GM12874 (cell line): ENCODE results near the gene YWHAE.

ENCODE experiments used
- TF ChIP-seq, protein P1 (sequence below): IDR thresholded peaks from 2 replicates; pipeline ENCODE4 v1.5.1; 2011; ENCODE audit warnings: low read depth, mild to moderate bottlenecking, control low read depth, low read length, moderate library complexity; ENCODE audit not compliant: insufficient read depth

Gene YWHAE

DNA sequence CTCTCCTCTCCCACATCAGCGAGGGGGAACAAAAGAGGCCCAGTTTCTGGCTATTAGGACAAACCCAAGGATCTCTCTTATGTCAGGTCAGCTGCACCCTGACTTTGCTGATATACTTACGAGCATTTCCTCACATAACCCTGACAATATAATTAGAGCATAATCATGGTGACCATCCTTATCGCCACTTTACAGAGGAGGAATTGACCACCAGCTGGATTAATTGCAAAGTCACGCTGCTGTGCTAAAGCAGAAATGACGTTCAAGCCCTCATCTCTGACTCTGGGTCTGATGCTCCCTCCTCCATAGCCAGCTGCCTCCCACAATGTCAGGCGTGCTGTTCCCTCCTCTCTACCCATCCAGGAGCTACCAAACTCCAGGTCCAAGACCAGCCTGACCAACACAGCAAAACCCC lies 78.0 kb downstream of the YWHAE start:
- TF ChIP-seq, protein P1, sequence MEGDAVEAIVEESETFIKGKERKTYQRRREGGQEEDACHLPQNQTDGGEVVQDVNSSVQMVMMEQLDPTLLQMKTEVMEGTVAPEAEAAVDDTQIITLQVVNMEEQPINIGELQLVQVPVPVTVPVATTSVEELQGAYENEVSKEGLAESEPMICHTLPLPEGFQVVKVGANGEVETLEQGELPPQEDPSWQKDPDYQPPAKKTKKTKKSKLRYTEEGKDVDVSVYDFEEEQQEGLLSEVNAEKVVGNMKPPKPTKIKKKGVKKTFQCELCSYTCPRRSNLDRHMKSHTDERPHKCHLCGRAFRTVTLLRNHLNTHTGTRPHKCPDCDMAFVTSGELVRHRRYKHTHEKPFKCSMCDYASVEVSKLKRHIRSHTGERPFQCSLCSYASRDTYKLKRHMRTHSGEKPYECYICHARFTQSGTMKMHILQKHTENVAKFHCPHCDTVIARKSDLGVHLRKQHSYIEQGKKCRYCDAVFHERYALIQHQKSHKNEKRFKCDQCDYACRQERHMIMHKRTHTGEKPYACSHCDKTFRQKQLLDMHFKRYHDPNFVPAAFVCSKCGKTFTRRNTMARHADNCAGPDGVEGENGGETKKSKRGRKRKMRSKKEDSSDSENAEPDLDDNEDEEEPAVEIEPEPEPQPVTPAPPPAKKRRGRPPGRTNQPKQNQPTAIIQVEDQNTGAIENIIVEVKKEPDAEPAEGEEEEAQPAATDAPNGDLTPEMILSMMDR, result no peak

GRCh38 chr17:1315891-1316403 lies 84.1 kb downstream of the YWHAE start:
- TF ChIP-seq, protein P1, result no peak

GRCh38 chr17:1315409-1315808 lies 84.6 kb downstream of the YWHAE start:
- TF ChIP-seq, protein P1, result no peak

DNA sequence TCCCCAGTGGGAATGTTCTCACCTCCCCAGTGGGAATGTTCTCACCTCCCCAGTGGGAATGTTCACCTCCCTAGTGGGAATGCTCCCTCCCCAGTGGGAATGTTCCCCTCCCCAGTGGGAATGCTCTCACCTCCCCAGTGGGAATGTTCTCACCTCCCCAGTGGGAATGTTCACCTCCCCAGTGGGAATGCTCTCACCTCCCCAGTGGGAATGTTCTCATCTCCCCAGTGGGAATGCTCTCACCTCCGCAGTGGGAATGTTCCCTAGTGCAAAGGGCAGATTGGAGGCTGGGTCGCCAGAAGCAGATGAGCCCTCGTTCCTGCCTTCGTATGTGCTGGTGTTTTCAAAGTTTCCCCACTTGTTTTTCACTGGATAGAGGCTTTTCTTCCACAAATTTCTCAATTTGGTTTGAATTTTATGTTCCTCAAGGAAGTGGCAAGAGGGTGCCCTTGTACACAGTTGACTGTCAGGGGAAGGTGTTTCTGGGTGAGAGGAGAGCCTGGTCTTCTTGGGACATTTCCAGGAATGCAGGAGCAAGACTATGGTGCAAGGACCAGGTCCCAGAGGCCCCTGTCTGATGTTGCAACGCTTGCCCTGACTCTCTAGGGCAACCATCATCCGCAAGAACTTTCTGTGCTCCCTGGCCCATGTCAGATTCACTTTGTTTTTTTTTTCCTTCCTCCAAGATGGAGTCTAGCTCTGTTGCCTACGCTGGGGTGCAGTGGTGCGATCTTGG lies 86.6 kb downstream of the YWHAE start:
- TF ChIP-seq, protein P1, result no peak

GRCh38 chr17:1312261-1312870 lies 87.7 kb downstream of the YWHAE start:
- TF ChIP-seq, protein P1, result no peak

DNA sequence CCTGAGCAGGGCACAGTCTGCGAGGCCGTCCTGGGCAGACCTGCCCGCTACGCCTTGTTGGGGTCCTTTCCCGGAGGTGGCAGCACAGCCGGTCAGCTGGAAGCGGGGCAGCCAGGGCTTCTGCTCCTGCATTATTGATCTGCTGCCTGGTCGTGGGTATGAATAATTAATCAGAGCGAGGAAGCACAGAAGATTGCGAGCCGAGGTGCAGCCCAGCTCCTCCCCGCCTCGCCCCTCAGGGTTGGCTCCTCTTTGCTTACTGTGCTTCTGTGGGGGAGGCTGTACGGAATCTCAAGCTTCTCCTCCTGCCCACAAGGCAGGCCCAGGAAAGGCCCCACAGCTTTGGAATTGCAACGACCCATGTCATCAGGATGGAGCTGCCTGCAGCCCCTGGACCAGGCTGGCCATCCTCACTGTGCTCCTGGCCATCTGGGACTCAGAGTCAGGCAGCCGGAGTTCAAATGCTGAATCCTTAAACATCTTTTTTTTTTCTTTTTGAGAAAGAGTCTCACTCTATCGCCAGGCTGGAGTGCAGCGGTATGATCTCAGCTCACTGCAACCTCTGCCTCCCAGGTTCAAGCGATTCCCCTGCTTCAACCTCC lies 95.0 kb downstream of the YWHAE start:
- TF ChIP-seq, protein P1, result no peak

DNA sequence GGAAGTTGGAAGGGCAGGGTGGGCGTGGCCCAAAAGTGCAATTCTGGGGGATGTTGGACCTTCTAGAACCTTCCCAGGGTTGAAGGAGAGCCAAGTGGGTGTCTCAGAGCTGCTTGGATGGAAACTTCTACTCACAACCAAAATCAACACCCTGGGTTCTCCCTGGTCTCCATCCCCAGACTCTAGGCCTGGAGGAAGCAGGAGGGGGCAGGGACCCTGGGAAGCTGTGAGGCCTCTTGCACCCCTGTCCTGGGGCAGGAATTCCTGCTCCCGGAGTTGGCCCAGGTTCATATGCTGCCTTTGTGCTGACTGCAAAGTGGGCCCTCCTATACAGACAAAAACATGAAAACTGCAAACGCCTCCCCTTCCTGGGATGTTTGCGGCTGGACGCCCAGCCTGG lies 95.5 kb downstream of the YWHAE start:
- TF ChIP-seq, protein P1, result no peak
